GM19025 (cell line): ENCODE measurements around the gene TPM4.
A peak's percentile ranks its signal among the peaks of the same experiment; 100 is the strongest.
"Not testable (repeated sequence)": the region's sequence is repeated elsewhere in the genome, so short reads cannot be mapped to it uniquely, and the experiment has no call there.

ENCODE experiments used
- ATAC-seq: cut with Tn5 transposase; IDR thresholded peaks from one replicate; pipeline ENCODE4 v1.9.1; 2021; ENCODE audit warnings: mild to moderate bottlenecking, low read depth, moderate library complexity; ENCODE audit not compliant: unreplicated experiment

Gene TPM4

GRCh38 chr19:16094360-16095070 lies 18.2 kb downstream of the TPM4 start:
- no peak for ATAC-seq

- no peak for ATAC-seq
Observed at GRCh38 chr19:16095071-16095571, 18.8 kb downstream of the TPM4 start.

- ATAC-seq = no peak
Observed at GRCh38 chr19:16096280-16096855, 20.1 kb downstream of the TPM4 start.

DNA sequence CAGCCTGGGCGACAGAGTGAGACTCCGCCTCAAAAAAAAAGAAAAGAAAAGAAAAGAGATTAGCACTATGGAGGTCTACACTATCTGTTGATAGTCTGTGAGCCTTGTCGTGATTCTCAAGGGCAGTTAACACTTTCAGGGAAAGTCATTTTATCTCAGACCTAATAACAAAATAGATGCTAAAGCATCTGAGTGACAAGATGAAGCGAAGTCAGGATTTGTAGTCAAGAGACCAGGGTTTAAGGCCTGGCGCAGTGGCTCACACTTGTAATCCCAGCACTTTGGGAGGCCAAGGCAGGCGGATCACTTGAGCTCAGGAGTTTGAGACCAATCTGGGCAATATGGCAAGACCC lies 22.1 kb downstream of the TPM4 start:
- no peak for ATAC-seq

DNA sequence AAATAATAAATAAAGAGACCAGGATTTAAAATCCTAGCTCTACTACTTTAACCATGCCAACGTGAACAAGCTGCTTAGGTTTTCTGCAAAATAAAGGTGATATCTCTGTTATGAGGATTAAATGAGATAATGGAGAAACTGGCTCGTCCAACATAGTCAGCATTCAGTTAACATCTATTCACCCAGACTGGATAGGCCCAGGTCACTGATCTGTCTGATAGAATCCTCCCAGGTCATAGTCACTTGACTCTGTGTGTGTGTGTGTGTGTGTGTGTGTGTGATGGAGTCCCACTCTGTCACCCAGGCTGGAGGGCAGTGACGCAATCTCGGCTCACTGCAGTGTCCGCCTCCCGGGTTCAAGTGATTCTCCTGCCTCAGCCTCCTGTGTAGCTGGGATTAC lies 22.5 kb downstream of the TPM4 start:
- ATAC-seq = no peak

- ATAC-seq = not testable (repeated sequence)
Observed at GRCh38 chr19:16099314-16099965, 23.1 kb downstream of the TPM4 start.

GRCh38 chr19:16100524-16100923 lies 24.2 kb downstream of the TPM4 start:
- ATAC-seq = no peak

GRCh38 chr19:16104722-16105121 lies 28.4 kb downstream of the TPM4 start:
- ATAC-seq = no peak

DNA sequence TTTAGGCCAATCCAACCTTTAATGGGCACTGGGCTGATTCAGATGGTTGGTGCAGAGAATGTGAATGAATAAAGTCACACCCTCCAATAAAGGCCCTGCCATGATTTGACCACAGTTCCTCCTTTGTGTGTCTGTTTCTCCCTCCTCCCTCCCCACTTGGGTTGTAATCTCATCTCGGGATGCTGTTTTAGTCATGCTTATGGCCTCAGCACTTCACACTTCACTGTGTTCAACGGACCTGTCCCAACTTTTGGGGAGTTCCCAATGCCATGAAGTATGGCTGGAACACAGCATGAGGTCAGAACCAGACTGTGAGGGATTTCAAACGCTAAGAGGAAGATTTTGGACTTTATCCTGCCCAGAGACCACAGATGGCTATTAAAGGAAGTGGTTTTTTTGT lies 29.8 kb downstream of the TPM4 start:
- ATAC-seq = no peak

DNA sequence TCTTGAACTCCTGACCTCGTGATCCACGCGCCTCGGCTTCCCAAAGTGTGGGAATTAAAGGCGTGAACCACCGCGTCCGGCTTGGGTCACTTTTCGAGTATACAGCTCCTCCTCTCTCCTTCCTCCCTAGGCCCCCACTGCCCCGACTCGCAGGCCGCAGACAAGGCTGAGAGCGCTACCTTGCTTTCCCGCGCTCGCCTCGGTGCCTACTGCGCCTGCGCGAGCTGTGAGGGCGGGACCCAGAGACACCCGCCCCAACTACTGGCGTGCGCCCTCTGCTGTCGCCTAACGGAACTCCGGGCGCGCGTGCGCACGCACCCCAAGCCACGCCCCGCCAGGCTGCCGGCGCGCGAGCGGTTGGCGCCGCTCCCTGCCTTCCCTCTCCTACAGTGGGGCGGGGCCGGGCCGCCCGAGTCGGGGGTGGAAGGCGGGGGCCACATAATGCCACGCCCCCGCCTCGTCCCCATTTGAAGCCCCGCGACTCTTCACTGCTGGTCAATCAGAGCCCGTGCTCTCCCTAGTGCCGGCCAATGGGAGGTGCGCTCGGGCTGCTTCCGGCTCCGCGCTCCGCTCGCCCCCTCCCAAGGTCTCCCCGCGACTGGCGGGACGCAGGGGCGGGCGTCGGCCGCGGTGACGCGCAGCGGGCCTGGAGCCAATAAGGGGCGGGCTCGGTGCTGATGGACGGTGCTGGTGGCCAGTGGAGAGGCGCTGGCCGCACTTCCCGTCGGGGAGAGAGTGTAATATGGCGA lies 35.0 kb downstream of the TPM4 start, which contains the start of gene RAB8A:
TSS of gene RAB8A (plus strand) at position 730 of the 749 bp plus-strand sequence. CDS start at position 743, 13 bp downstream.
- peak; percentile 92 for ATAC-seq

DNA sequence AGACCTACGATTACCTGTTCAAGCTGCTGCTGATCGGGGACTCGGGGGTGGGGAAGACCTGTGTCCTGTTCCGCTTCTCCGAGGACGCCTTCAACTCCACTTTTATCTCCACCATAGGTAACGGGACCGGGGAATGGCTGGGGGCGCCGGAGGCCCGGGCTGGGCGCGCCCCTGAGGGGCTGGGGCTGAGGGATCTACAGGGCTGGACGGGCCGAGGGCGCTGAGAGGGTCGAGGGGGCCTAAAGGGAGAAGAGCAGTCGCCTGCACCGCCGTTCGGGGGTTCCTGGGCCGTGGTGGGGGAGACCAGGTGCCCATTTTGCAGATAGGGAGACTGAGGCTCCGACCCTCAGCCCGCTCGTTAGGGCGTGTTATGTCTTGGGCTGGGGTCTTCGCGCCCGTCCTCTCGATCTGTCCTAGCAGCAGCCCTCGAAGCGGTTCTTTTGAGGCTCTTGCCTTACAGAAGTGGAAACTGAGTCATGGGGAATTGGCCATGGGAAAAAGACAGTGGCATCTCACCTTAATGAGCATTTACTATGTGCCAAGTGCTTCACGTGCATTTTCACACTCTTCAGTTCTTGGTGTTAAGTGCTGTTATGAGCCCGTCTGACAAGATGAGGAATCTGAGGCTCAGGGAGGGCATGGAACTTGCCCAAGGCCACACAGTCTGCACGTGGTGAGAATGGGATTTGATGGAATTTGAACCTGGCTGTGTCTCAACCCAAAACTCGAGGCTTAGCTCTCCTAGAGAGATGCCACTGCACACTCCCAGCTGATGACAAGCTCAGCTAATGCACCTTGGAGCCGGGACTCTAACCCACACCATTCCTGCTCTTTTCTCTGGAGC lies 35.8 kb downstream of the TPM4 start:
- ATAC-seq = no peak

DNA sequence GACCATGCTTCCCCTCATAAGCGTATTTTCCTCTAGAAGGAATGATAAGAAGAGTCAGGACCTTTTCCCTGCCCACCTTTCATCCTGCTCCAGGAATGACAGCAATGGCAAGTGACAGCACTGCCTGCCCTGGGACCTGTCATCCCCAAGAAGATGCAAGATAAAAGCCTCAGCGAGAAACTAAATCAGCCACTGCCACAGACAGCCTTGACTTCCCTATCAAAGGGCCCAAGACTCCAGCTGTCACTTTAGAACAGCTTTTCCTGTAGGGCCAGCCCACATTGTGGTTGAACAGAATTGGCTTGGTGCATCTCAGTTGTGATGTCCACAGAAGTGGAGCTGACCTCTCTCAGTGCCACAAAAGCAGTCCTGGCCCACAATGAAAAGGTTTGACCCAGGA lies 36.5 kb downstream of the TPM4 start:
- ATAC-seq = no peak

- ATAC-seq = no peak
Observed at GRCh38 chr19:16113727-16114126, 37.4 kb downstream of the TPM4 start.

DNA sequence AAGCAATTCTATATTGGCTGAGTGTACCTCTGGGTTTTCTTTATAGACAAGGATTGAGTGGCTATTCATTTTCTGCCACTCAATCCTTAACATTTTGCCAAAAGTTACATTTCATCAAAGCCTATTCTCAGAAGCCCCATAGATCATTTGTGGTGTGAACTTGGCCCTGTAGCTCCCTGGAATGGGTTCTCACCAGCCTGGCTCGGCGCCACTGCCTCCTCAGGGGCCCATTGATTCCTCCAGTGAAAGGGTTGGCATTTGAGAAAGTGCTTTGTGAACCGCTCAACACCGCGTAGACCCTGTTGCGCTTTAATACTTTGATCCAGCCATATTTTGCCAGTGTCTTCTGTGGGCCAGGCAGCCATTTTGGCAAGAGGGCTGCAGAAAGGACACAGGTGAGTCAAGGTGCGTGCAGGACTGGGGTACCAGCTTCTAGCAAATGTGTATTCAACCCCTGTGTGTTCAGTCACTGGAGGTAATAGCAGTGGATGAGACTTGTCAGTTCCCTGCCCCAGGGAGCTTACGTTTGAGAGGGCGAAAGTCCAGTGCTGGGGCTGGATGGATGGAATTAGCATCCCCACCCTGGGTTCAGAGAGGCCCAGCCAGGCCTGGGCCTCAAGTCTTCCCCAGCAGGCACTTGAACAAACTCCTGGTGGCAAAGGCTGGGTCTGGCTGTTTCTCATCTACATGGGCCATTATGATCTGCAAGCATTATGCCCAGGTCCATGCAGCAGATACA lies 39.2 kb downstream of the TPM4 start:
- no peak for ATAC-seq

DNA sequence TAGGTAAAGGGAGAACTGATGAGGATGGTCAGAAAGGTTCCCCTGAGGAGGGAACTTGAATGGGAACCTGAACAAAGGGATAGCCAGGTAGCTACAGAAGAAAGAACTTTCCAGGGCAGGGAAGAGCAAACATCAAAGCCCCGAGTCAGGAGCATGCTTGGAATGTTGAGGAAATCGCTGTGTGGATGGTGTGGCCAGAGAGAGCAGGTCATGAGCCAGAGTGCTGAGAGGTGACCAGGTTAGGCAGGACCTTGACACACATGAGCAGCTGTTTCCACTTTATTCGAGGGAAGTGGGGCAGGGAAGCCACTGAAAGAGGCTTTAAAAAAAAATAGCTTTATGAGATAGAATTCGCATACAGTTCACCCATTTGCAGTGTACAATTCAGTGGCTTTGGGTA lies 39.8 kb downstream of the TPM4 start:
- no peak for ATAC-seq

GRCh38 chr19:16117594-16118033 lies 41.3 kb downstream of the TPM4 start:
- no peak for ATAC-seq

DNA sequence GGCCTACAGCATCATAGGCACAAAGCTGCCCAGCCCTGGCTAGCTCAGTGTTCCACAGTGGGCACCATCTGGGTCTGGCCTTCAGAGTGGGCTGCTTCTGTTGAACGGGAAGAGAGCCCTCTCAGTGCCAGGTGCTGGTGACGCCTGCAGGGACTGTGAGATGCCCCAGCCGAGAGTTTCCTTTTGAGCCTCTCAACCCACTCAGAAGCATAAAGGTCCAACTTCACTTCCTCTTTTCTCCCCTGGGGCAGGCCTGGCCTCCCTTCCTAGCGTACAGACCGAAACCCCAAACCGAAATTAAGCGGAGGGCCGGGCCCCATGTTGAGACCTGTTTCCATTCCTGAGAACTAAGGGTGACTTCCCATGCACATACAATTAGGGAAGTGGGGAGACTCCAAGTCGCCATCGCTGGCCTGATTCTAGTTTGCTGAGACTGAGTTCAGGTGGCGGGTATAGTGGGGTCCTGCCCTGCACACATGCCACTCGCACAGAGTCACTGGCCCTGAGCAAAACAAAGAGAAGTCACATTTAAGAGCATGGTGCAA lies 42.3 kb downstream of the TPM4 start:
- peak; percentile 87 for ATAC-seq

DNA sequence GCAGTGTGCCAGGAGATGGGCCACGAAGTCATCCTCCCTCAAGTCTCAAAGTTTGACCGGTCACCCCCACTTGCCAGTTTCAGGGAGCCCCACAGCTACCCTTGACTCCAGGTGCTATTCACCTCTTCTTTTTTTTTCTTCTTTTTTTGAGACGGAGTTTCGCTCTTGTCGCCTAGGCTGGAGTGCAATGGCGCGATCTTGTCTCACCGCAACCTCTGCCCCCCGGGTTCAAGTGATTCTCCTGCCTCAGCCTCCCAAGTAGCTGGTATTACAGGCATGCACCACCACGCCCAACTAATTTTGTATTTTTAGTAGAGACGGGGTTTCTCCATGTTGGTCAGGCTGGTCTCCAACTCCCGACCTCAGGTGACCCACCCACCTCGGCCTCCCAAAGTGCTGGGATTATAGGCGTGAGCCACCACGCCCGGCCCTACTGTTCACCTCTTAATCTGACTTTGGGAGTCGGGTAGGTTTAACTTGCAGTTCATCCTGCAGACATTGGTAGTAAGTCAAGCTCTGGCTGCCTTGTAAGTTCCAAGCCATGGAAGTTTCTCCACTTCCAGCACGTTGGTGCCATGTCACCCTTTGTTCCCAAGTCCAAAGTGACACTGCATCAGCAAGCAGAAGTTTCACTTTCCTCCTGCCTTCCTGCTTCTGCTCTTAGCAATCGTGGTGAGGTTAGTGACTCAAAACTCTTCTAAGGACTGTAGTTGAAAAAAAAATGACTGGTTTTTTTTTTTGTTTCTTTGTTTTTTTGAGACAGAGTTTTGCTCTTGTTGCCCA lies 43.0 kb downstream of the TPM4 start:
- ATAC-seq = not testable (repeated sequence)
